HG02884 (cell line): ENCODE results near the gene ADIG.

Source experiments
- ATAC-seq: cut with Tn5 transposase; IDR thresholded peaks from one replicate; pipeline ENCODE4 v1.9.1; 2021; ENCODE audit warnings: mild to moderate bottlenecking, moderate library complexity; ENCODE audit not compliant: unreplicated experiment

The ADIG gene

DNA sequence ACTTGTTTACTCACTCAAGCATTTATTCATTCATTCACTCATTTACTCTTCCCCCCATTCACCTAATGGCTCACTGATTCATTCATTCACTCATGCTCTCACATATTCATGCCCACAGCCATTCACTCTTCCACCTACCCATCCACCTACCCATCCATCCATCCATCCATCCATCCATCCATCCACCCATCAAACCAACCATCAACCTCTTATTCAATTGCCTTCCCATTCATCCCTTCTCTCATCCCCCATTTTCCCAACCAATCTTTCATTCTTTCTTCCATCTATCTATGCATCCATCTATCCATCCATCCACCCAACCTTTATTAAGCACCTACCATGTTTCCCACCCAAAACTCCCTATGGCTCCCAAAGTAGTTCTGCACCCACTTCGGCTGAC is 19.1 kb downstream of the ADIG start:
- ATAC-seq = no peak

DNA sequence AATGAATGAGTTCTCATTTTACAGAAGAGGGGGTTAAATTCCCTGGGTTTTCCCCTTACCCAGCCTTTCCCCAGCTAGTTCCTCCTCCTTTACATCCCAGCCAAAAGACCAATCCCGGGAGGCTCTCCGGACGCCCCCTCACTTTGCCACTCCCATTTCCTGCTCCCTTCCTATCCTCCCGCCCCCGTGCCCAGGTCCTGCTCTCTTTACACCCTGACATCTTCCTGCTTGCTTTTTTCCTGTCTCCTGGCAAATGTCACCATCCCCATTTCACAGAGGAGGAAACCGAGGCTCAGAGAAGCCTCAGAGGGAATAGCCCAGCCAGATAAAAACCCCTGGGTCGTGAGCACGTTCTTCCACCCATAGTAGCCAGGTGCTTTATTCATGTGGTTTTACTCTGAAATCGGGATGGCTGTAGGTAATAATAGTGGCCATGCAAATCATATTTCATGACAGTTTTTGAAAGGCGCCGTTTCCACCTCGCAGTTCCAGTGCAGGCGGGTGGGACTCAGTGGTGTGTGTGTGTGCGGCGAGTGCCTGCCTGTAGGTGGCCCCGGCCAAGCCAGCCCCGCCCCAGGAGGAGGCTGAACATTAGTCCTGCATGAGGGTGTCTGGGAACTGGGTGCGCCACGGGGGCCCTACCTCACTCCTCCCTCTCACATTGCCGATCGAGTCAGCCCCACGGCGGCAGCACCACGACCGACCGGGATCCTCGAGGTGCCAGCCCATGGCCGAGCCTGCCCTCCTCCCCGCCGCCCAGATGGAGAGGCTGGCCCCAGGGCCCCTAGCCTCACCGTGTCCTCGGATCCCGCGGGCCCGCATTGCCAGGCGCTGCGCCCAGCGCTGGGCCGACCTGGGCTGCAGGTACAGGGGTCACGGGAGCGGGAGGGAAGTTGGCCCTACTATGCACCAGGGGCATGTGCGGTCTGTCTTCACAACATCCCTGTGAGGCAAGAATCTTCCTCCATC is 20.5 kb downstream of the ADIG start, which contains the start of gene ARHGAP40:
Gene ARHGAP40, plus strand, starts transcription at position 594 of the 969 bp plus-strand sequence.
- ATAC-seq = no peak

DNA sequence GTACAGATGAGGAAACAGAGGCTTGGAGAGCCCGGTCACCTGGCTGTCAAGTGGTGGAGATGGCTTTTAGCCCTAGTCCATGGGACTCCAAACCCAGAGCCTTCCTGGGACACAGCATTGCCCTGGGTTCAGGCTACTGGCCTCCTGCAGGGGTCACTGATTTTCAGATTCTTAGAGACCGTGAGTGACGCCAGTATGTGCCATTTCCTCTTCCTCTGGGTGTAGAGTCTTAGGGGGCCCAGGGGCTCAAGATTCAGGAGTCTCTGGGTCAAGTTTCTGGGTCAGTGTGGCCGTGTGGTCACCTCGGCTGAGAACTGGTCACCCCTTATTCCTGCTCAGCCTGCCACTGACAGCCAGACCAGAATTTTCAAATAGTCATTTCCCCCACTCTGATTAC is 21.2 kb downstream of the ADIG start:
- ATAC-seq = no peak

DNA sequence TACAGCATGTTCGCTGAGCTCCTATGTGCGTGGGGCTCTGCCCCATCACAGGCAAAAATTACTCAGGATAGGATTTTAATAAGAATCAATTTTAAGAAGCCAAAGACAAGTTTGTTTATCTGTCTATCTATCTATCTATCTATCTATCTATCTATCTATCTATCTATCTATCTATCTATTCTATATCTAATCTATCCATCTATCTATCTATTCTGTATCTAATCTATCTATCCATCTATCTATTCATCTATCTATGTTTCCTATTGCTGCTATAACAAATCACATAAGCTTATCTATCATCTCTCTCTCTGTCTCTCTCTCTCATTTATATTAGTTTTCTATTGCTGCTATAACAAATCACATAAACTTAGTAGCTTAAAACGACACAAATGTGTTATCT is 22.3 kb downstream of the ADIG start:
- no peak for ATAC-seq

DNA sequence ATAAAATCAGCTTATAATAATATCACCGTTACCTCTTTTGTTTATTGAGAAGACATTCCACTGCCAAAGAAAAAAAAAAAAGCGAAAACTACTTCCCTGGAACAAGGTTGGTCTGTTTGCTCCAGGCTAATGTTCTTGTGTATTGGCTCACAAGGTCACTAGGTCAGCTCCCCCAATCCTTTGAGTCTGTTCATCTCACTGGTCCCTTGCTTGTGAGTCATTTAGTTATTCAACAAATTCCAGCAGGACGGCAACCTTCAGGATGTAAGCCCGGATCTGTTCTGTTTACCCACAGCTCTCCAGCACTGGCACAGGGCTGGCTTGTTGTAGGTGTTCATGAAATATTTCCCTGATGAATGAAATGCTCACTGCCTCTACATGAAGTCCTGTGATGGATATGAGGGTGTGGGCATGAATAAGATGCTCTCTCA is 23.9 kb downstream of the ADIG start:
- ATAC-seq = no peak

DNA sequence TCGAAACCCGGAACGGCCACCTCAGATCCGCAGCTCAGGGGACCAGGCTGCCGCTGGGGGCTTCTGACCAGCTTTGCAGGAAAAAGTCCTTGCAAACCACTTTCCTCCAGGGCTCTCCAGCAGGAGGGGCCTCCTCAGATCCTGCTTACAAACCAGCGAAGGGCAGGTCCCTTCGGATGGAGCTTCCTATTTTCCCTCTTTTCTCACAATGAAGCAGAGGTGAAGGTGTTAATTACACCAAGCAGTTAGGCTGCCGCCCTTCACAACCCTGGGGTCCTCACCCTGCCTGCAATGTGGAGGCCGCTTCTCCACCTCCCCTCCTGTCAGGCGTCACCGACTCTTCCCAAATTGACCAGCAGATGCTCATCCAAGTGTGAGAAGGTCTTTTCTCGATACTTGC is 26.4 kb downstream of the ADIG start:
- ATAC-seq = no peak

DNA sequence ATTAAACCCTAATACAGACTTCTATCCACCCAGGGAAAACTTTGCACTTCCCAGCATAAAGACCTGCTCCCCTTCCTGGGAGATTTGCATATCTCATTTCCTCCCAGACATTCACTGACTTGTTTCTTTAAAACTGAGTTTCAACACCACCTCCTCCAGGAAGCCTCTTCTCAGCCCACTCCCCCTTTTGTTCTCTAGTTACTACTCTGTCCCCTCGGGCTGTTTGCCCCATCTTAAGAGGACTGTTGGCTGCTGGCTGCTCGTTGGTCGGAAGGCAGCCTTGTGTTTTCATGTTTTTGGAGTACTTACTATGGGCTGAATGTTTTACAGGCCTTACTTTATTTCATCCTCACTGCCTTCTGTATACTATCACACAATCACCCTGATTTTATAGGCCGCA is 27.2 kb downstream of the ADIG start:
- ATAC-seq = no peak

DNA sequence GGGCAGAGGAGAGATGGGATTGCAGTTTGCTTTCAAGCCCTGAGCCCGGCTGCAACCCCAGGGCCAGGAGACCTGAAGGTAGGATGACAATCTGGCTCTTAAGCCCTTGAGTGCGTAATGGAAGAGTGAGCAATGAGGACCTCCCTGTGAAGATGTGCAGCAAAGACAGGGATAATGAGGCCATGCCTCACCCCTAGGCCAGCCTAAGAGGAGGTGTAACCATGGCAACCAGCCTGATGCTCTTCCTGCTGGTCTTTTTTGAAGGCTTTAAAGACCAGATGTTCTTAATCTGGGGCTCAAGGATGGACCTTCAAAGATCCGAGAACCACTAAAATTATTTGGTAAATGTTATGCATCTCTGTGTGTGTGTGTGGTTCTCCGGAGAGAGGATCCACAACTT is 28.8 kb downstream of the ADIG start:
- ATAC-seq = no peak

DNA sequence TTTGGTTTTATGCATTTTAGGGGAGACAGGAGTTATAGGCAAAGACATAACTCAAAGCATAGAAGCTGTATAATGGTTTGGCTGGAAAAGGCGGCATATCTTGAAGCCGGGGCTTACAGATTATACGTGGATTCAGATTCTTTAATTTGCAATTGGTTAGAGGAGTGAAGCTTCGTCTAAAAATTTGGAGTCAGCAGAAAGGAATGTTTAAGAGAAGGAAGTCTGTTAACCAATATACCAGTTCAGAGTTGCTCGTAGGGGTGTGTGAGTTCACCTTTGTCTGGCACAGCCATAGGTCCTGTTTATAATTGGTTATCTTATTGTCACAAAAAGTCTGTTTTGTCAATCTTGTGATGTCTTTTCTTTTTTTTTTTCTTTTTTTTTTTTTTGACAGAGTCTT is 29.5 kb downstream of the ADIG start:
- ATAC-seq = no peak

DNA sequence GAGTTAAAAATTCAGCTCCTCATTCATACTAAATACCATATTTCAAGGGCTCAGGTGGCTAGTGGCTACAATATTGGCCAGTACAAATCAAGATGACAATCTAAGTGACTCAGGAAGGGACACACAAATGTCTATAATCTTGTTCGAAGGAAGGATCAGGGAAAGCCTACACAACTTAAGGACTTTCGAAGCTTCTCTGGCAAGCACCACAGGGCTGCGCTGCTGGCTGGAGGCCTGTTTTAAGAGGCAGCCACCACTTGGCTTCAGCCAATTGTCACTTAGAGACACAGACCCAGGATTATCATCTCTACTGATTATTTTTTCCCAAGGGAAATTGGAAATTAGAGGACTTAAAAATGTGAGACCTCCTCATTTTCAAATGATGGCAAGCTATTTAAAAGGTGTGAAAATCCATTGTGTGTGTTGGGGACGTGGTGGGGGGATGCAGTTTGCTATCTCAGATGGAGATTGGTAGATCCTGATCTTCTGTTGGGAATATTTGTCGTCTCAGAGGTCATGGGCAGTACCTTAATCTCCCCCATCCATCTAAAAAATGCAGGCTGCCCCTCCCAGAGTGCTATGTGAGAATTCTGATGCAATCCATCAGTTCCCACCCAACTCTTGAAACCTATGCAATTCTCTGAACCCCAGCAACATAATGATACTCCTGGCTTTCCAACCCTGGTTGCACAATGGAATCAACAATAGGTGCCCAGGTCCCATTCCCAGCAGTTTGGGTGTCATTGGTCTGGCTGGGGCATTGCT is 31.9 kb downstream of the ADIG start:
- ATAC-seq = no peak

DNA sequence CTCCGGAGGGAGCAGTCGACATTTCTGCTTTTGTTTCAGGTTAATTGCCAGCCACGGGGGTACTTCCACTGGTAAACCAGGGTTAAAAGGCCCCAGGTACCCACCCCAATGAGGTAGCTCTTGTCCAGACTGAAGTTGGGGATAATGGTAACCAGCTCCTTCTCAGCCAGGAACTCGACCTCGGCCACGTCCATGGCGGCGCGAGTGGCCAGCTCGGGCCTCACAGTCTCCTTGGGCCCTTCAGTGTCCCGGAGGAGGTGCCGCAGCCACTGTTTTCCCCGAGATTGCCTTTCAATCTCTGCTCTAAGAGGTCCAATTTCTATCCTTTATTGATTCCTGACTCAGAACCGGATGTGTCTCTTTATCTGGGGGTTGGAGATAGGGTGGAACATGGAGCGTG is 34.3 kb downstream of the ADIG start:
- no peak for ATAC-seq

DNA sequence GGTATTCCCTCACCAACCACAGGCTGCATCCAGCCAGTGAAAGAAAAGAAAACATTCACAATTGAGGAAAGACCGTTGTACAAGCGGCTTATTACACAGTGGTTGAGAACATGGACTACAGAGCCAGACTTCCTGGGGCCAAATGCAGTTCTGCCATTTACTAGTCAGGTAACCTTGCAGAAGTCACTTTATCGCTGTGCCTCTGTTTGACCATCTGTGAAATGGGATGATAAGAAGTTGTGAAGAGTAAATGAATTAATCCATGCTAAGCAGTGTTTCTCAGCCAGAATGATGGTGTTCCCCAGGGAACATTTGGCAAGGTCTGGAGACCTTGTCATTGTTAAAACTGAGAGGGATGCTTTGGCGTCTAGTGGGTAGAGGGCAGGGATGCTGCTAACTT is 35.5 kb downstream of the ADIG start:
- no peak for ATAC-seq

DNA sequence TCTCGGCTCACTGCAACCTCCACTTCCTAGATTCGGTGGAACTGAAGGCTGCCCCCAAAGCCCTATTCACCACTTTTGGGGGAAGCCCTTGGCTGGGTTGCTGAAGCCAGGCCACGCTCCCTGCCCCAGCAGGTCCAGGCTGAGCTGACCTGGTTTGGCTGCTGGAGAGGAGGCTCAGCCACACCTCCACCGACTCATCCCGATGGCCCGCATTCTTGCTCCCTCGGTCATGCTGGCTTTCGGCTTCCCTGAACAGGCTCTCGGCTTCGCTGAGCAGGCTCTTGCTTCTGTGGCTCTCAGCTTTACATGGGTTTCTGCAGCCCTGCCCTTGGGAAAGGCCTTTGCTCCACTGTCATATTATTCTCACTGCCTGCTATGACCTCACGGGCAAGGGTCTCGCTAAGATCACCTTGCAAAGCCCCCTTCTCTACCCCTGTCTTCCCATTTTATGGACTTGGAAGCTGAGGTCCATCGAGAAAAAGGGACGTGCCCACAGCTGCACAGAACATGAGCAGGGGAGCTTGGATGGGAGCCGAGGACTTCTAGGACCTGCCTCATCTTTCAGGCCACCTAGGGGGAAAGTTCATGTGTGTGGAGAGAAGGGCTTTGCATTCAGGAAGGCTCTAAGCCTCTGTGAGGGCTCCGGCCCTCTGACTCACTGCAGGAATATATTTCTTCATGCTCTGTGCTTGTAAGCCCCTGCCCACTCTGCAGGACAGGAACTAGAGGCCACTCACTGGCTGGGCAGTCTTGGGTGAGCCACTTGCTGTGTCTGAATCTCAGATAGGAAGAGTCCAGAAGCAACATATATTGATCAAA is 36.2 kb downstream of the ADIG start:
- ATAC-seq = no peak

DNA sequence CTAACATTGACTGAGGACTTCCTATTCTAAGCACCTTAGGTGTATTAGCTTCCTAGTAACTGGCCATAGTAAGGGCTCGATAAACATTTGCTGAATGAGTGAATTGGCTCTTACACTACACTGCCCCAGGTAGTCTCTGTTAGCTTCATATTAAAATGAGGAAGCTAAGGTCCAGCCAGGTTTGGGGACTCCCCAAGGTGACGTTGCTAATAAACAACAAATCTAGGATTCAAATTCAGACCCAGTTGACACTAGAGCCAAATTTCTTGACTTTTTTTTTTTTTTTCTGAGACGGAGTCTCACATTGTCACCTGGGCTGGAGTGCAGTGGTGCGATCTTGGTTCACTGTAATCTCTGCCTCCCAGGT is 36.8 kb downstream of the ADIG start:
- no peak for ATAC-seq

DNA sequence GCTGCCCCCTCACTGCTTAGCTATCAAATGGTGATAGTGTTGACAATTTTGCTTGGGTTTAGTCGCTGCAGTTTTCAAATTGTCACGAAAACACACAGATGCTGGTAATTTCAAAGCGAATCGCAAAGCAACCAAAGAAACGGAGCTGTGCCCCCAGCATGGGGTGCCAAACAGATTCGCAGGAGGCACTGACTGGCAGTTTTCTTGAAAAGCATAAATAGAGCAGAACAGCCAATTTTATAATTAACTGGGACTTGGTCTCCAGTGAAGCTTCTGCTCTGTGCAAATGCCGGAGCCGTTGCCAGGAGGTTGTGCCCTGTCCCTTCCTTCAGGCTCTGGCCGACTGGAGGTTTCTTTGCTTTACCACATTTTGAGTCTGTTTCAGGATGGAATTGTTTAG is 39.4 kb downstream of the ADIG start:
- ATAC-seq = no peak

DNA sequence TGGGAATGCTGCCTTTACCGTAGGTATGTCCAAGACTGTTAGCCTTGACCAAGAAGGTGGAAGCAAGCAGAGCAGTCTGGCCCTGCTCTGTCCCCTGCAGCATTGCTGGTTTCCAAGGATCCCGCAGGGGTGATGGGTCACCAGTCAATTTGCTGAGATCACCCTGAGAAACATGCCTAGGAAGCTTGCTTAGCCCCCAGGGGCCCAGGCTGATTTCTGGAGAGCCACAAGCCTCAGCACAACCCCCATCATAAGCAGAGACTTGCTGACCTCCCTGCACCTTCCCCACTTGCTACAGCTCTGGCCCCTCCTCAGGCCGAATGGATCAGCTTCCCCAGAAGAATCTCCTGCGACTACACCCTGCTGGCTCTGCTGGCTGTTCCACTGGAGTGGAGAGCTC is 42.1 kb downstream of the ADIG start:
- ATAC-seq = no peak

DNA sequence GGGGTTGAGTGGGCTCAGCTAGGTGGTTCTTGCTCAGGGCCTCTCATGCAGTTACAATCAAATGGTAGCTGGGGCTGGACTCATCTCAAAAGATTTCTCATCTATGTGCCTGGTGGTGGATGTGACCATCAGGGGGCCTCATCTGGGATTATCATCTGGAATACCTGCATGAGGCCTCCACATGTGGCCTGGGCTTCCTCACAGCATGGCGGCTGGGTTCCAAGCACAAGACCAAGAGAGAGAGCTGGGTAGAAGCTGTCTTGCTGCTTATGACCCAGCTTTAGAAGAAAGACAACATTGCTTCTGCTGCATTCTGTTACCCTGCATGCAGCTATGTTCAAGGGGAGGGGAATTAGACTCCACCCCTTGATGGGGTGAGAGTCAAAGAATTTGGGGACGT is 43.1 kb downstream of the ADIG start:
- no peak for ATAC-seq

DNA sequence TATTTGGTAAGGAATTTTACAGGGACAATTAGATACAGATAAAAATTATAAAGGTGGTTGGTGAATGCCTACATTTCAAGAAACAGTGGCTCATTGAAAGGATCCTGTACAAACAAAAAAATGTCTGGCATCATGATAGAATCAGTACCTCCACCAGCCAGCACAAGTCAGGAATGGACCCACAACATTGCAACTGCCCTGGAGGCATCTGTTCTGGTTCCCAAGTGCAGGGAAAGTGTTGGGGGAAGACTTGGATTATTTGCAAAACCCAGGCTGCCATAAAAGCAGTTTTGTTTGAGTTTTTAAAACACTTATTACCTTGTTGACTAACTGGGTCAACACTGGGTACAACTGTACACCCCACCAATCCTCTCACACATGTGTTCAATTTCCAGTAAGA is 44.9 kb downstream of the ADIG start:
- ATAC-seq = no peak

DNA sequence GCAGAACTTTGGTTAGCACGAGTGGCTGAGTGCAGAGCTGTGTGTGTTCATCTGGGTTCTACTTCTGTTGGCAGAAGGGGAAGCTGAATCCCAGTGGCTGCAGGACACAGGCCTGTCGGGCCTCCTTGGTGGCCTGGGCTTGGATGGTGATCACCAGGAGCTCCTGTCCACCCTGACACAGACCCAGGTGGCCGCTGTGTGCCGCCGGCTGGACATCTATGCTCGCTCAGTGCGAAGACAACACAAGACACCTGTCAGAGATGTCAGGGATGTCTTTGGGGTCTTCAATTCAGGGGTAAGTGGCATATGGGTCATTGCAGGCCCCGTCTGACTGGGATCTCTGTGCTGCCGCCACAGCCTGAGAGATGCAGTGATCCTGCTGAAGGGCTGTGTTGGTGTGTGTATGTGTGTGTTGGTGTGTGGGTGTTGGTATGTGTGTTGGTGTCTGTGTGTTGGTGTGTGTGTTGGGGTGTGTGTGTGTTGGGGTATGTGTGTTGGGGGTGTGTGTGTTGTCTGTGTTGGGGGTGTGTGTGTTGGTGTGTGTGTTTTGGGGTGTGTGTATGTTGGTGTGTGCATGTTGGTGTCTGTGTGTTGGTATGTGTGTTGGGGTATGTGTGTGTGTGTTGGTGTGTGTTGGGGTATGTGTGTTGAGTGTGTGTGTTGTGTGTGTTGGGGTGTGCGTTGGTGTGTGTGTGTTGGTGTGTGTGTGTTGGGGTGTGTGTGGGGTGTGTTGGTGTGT is 46.1 kb downstream of the ADIG start:
- no peak for ATAC-seq

DNA sequence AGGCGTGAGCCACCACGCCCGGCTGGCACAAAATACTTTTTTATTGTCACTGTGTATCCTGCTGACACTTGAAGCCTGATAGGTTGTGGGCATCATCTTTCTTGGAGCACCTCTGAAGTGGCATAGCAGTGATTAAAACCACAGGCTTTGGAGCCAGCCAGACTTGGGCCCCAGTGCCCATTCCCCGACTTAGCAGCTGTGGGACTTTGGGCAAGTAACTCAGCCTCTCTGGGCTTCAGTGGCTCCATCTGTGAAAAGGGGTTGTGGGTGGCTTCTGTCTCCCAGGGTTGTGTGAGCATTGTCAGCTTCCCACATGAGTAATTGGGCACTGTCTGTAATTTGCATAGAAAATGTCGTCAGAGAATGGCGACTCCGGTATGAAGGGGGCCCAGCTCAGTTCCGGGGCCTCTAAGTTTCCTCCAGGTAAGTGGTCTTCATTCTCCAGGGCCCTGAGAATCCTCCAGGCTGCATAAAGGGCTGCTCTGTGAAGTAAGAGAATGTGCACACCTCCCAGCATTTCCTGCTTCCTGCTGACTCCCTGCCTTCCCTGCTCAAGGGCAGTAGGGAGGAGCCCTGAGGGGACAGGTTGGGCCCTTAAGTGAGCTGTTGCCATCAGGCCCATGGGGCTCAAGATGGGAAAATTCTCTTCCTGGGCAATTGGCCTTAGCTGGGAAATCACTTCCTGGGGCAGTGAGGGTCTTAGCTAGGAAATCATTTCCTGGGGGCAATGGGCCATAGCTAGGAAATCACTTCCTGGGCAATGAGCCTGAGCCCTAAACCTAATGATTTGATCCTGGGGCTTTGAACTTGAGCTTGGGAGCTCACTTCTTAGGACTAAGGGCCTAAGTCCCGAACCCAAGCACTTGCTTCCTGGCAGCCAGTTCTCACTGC is 47.8 kb downstream of the ADIG start:
- ATAC-seq = no peak
